Mesendoderm (in vitro differentiated cells): ENCODE data around the gene ZNF431.

ENCODE experiments used
- DNase-seq: peaks from one replicate; pipeline ENCODE4 v3.0.0; 2013
- H2AK5ac ChIP-seq: 2 replicates; pipeline ENCODE4 v1.6.1; 2013; ENCODE audit warnings: low read length, inconsistent platforms
- H2BK120ac ChIP-seq: 2 replicates; pipeline ENCODE4 v1.6.1; 2013; ENCODE audit warnings: low read depth, mild to moderate bottlenecking, low read length, moderate library complexity, mixed read lengths
- H2BK15ac ChIP-seq: replicated peaks from 2 replicates; pipeline ENCODE4 v1.6.1; 2013; ENCODE audit warnings: low read depth, mild to moderate bottlenecking, moderate library complexity
- H2BK5ac ChIP-seq: 2 replicates; pipeline ENCODE4 v1.6.1; 2013; ENCODE audit warnings: low read length, inconsistent platforms
- H3K18ac ChIP-seq: 2 replicates; pipeline ENCODE4 v1.6.1; 2013; ENCODE audit warnings: mild to moderate bottlenecking, low read length, mixed read lengths
- H3K23ac ChIP-seq: one replicate; pipeline ENCODE4 v1.6.1; 2013; ENCODE audit warnings: low read length
- H3K27ac ChIP-seq: 2 replicates; pipeline ENCODE4 v1.5.1; 2013; ENCODE audit warnings: low read depth, mild to moderate bottlenecking, inconsistent platforms, low read length, moderate library complexity
- H3K27me3 ChIP-seq: 2 replicates; pipeline ENCODE4 v1.6.1; 2013; ENCODE audit warnings: low read length, control low read depth, mild to moderate bottlenecking, inconsistent platforms; ENCODE audit not compliant: insufficient read depth, poor library complexity
- H3K36me3 ChIP-seq: 2 replicates; pipeline ENCODE4 v1.6.1; 2013; ENCODE audit warnings: low read length, inconsistent platforms; ENCODE audit not compliant: control insufficient read depth, insufficient read depth
- H3K4ac ChIP-seq: one replicate; pipeline ENCODE4 v1.6.1; 2013; ENCODE audit warnings: low read depth, mild to moderate bottlenecking, low read length, moderate library complexity
- H3K4me1 ChIP-seq: 2 replicates; pipeline ENCODE4 v1.6.1; 2013; ENCODE audit warnings: low read depth, low read length, inconsistent platforms; ENCODE audit not compliant: control insufficient read depth
- H3K4me2 ChIP-seq: 2 replicates; pipeline ENCODE4 v1.6.1; 2013; ENCODE audit warnings: low read length
- H3K4me3 ChIP-seq: 2 replicates; pipeline ENCODE4 v1.5.1; 2013; ENCODE audit warnings: mild to moderate bottlenecking, low read length
- H3K56ac ChIP-seq: one replicate; pipeline ENCODE4 v1.6.1; 2013; ENCODE audit warnings: low read length
- H3K79me1 ChIP-seq: 2 replicates; pipeline ENCODE4 v1.6.1; 2013; ENCODE audit warnings: low read length, inconsistent platforms
- H3K79me2 ChIP-seq: 2 replicates; pipeline ENCODE4 v1.6.1; 2013; ENCODE audit warnings: mild to moderate bottlenecking, low read length; ENCODE audit not compliant: control insufficient read depth, insufficient read depth
- H3K9ac ChIP-seq: 2 replicates; pipeline ENCODE4 v1.6.1; 2013; ENCODE audit warnings: low read length, inconsistent platforms
- H4K5ac ChIP-seq: one replicate; pipeline ENCODE4 v1.6.1; 2013; ENCODE audit warnings: low read length
- H4K8ac ChIP-seq: one replicate; pipeline ENCODE4 v1.6.1; 2013; ENCODE audit warnings: low read depth, mild to moderate bottlenecking, control low read depth, low read length, moderate library complexity
- WGBS: extraction: QIAGEN DNeasy Blood & Tissue Kit; methylation state at CpG from one replicate; pipeline ENCODE4 v1.1.7; 2013; ENCODE audit warnings: low lambda C conversion rate, missing lambda C conversion rate; ENCODE audit not compliant: insufficient coverage; ENCODE audit errors: extremely low coverage; 5-methylcytosine and 5-hydroxymethylcytosine counted together

The ZNF431 gene

GRCh38 chr19:21109116-21109515, 32.7 kb upstream of the ZNF431 start:
- no peak overlapping the region for H2AK5ac ChIP-seq
- H3K56ac ChIP-seq: no peak overlapping the region
- H3K27me3 ChIP-seq: no peaks in the 10 kb centered on the region
- no peak overlapping the region for H3K27ac ChIP-seq
- no peak overlapping the region for H3K4me2 ChIP-seq
- H3K4me1 ChIP-seq: no peaks in the 10 kb centered on the region
- H3K79me2 ChIP-seq: no peaks in the 10 kb centered on the region
- H3K9ac ChIP-seq: no peak overlapping the region
- no peak overlapping the region for H3K23ac ChIP-seq
- no peak overlapping the region for H2BK15ac ChIP-seq
- no peak overlapping the region for H3K4ac ChIP-seq
- H2BK5ac ChIP-seq: no peak overlapping the region
- no peak overlapping the region for H4K5ac ChIP-seq
- H3K79me1 ChIP-seq: peaks cover 3% of the 10 kb centered on the region
- H4K8ac ChIP-seq: no peak overlapping the region
- DNase-seq: no peak
- H2BK120ac ChIP-seq: no peak overlapping the region
- H3K4me3 ChIP-seq: no peak overlapping the region
- H3K36me3 ChIP-seq: peaks cover 2% of the 10 kb centered on the region
- no peak overlapping the region for H3K18ac ChIP-seq

- H3K4me3 ChIP-seq: no peak overlapping the region
- no CpG with 5 or more reads among the region's 1 CpG for WGBS
- H3K4me1 ChIP-seq: no peaks in the 10 kb centered on the region
- H3K4ac ChIP-seq: no peak overlapping the region
- no peak overlapping the region for H2AK5ac ChIP-seq
- no peak overlapping the region for H3K27ac ChIP-seq
- no peak overlapping the region for H2BK5ac ChIP-seq
- H2BK120ac ChIP-seq: no peak overlapping the region
- no peak overlapping the region for H2BK15ac ChIP-seq
- no peak overlapping the region for H3K56ac ChIP-seq
- no peak for DNase-seq
- no peak overlapping the region for H4K5ac ChIP-seq
- H3K23ac ChIP-seq: no peak overlapping the region
- H3K79me2 ChIP-seq: no peaks in the 10 kb centered on the region
- no peaks in the 10 kb centered on the region for H3K27me3 ChIP-seq
- no peak overlapping the region for H3K9ac ChIP-seq
- no peak overlapping the region for H3K4me2 ChIP-seq
- no peak overlapping the region for H3K18ac ChIP-seq
- H3K36me3 ChIP-seq: no peaks in the 10 kb centered on the region
- no peak overlapping the region for H4K8ac ChIP-seq
- H3K79me1 ChIP-seq: peaks cover 3% of the 10 kb centered on the region
Observed at GRCh38 chr19:21110183-21110582, 31.7 kb upstream of the ZNF431 start.

GRCh38 chr19:21115430-21115829, 26.4 kb upstream of the ZNF431 start:
- Histone ChIP-seq H3K79me2 (no peaks in the 10 kb centered on the region), H3K56ac (no peak overlapping the region), H3K4me3 (no peak overlapping the region), H3K18ac (no peak overlapping the region), H2BK120ac (no peak overlapping the region), H3K4me1 (no peaks in the 10 kb centered on the region), H4K8ac (no peak overlapping the region), H4K5ac (no peak overlapping the region), H2BK15ac (no peak overlapping the region), H3K4ac (no peak overlapping the region), H3K23ac (no peak overlapping the region), H3K27ac (no peak overlapping the region), H3K4me2 (no peak overlapping the region), H3K27me3 (no peaks in the 10 kb centered on the region), H2AK5ac (no peak overlapping the region), H3K79me1 (no peaks in the 10 kb centered on the region), H2BK5ac (no peak overlapping the region), H3K9ac (no peak overlapping the region), H3K36me3 (peaks cover 3% of the 10 kb centered on the region)
- no peak for DNase-seq

GRCh38 chr19:21117041-21117907, 24.6 kb upstream of the ZNF431 start:
- Histone ChIP-seq H3K36me3 (peaks cover 3% of the 10 kb centered on the region), H3K4me2 (no peak overlapping the region), H3K4me1 (no peaks in the 10 kb centered on the region), H2AK5ac (no peak overlapping the region), H3K4me3 (no peak overlapping the region), H4K5ac (no peak overlapping the region), H3K27ac (no peak overlapping the region), H3K23ac (no peak overlapping the region), H2BK120ac (no peak overlapping the region), H3K9ac (no peak overlapping the region), H3K18ac (no peak overlapping the region), H3K27me3 (no peaks in the 10 kb centered on the region), H3K56ac (no peak overlapping the region), H4K8ac (no peak overlapping the region), H3K4ac (no peak overlapping the region), H2BK15ac (no peak overlapping the region), H3K79me1 (no peaks in the 10 kb centered on the region), H2BK5ac (no peak overlapping the region), H3K79me2 (no peaks in the 10 kb centered on the region)
- DNase-seq: peak; percentile 52
- no CpG with 5 or more reads among the region's 2 CpGs for WGBS

- no peak overlapping the region for H3K9ac ChIP-seq
- no peak overlapping the region for H4K8ac ChIP-seq
- no peak overlapping the region for H3K23ac ChIP-seq
- H2BK5ac ChIP-seq: no peak overlapping the region
- no peak overlapping the region for H3K4ac ChIP-seq
- no peak overlapping the region for H3K4me2 ChIP-seq
- no peak overlapping the region for H4K5ac ChIP-seq
- H3K79me1 ChIP-seq: no peaks in the 10 kb centered on the region
- no peak overlapping the region for H3K4me3 ChIP-seq
- no peak overlapping the region for H2BK120ac ChIP-seq
- H3K36me3 ChIP-seq: no peaks in the 10 kb centered on the region
- no peak overlapping the region for H3K27ac ChIP-seq
- DNase-seq: no peak
- no peaks in the 10 kb centered on the region for H3K27me3 ChIP-seq
- H3K79me2 ChIP-seq: no peaks in the 10 kb centered on the region
- H3K56ac ChIP-seq: no peak overlapping the region
- H2BK15ac ChIP-seq: no peak overlapping the region
- H2AK5ac ChIP-seq: no peak overlapping the region
- no peak overlapping the region for H3K18ac ChIP-seq
- H3K4me1 ChIP-seq: no peaks in the 10 kb centered on the region
Observed at GRCh38 chr19:21126078-21126477, 15.8 kb upstream of the ZNF431 start.

GRCh38 chr19:21127001-21127400, 14.8 kb upstream of the ZNF431 start:
- WGBS: no CpG with 5 or more reads among the region's 2 CpGs
- H3K9ac ChIP-seq: no peak overlapping the region
- H4K5ac ChIP-seq: no peak overlapping the region
- H3K4me1 ChIP-seq: no peaks in the 10 kb centered on the region
- no peak overlapping the region for H2BK5ac ChIP-seq
- H3K79me1 ChIP-seq: no peaks in the 10 kb centered on the region
- no peaks in the 10 kb centered on the region for H3K36me3 ChIP-seq
- no peaks in the 10 kb centered on the region for H3K27me3 ChIP-seq
- H2BK15ac ChIP-seq: no peak overlapping the region
- no peak overlapping the region for H3K56ac ChIP-seq
- H3K79me2 ChIP-seq: no peaks in the 10 kb centered on the region
- no peak overlapping the region for H3K4me3 ChIP-seq
- H3K4ac ChIP-seq: no peak overlapping the region
- no peak overlapping the region for H3K18ac ChIP-seq
- H3K4me2 ChIP-seq: no peak overlapping the region
- H2BK120ac ChIP-seq: no peak overlapping the region
- no peak overlapping the region for H4K8ac ChIP-seq
- H2AK5ac ChIP-seq: no peak overlapping the region
- DNase-seq: no peak
- H3K27ac ChIP-seq: no peak overlapping the region
- H3K23ac ChIP-seq: no peak overlapping the region
